WTC11 (cell line): Measurements from ENCODE around the gene RNASE7. TPM values are rescaled to one million over a fixed set of nuclear protein-coding genes. Genes with fewer than 3 reads are reported as not detected.

ENCODE experiments used
- ATAC-seq: fragments of 200-7000 bp; cut with Tn5 transposase; 2 replicates; pipeline ENCODE4 v1.10.0; 2021; ENCODE audit warnings: mild to moderate bottlenecking, moderate library complexity
- CTCF ChIA-PET: fragments of 300-600 bp; sonication (Branson Sonifier 250); formaldehyde crosslinking; loops from one replicate; lab custom pipeline; 2021; ENCODE audit warnings: antibody characterized with exemption; lab: Charles Lee
- POLR2A ChIA-PET: fragments of 350-600 bp; sonication (Branson Sonifier 250); formaldehyde crosslinking; loops from one replicate; lab custom pipeline; 2021; ENCODE audit warnings: antibody characterized with exemption; lab: Charles Lee
- DNase-seq: peaks from one replicate; pipeline ENCODE4 v3.0.0; 2021; ENCODE audit warnings: low spot score
- H3K27ac Mint-ChIP-seq: 2 replicates; pipeline ENCODE4 v1.8.0; 2021; ENCODE audit warnings: mixed read lengths
- H3K27me3 Mint-ChIP-seq: 2 replicates; pipeline ENCODE4 v1.8.0; 2021; ENCODE audit warnings: low read depth, mild to moderate bottlenecking, moderate library complexity, mixed read lengths
- H3K36me3 Mint-ChIP-seq: 2 replicates; pipeline ENCODE4 v1.8.0; 2021; ENCODE audit warnings: mixed read lengths
- H3K4me1 Mint-ChIP-seq: 2 replicates; pipeline ENCODE4 v1.8.0; 2022; ENCODE audit warnings: mixed read lengths
- H3K4me3 Mint-ChIP-seq: 2 replicates; pipeline ENCODE4 v1.8.0; 2021; ENCODE audit warnings: mild to moderate bottlenecking, moderate library complexity, mixed read lengths
- H3K9me3 Mint-ChIP-seq: 2 replicates; pipeline ENCODE4 v1.8.0; 2021; ENCODE audit warnings: mixed read lengths
- CBFB ChIP-seq: sonication (generic); formaldehyde crosslinking; IDR thresholded peaks from 2 replicates; pipeline ENCODE4 v1.8.1; 2022; ENCODE audit warnings: mild to moderate bottlenecking, low read depth, missing genetic modification reagents
- ELF4 ChIP-seq: sonication (generic); formaldehyde crosslinking; IDR thresholded peaks from 2 replicates; pipeline ENCODE4 v1.8.1; 2022; ENCODE audit warnings: low read depth, mild to moderate bottlenecking, moderate library complexity, missing genetic modification reagents
- EMX1 ChIP-seq: fragments of 250-450 bp; sonication (Bioruptor Pico); IDR thresholded peaks from 2 replicates; pipeline ENCODE4 v1.8.0; 2021; ENCODE audit warnings: mild to moderate bottlenecking
- ESRRA ChIP-seq: sonication (generic); formaldehyde crosslinking; IDR thresholded peaks from 2 replicates; pipeline ENCODE4 v1.8.1; 2022; ENCODE audit warnings: mild to moderate bottlenecking, missing genetic modification reagents, borderline replicate concordance
- FOXK1 ChIP-seq: sonication (generic); formaldehyde crosslinking; IDR thresholded peaks from 2 replicates; pipeline ENCODE4 v1.8.0; 2022; ENCODE audit warnings: mild to moderate bottlenecking, moderate library complexity, missing genetic modification reagents
- FOXP1 ChIP-seq: sonication (generic); formaldehyde crosslinking; IDR thresholded peaks from 2 replicates; pipeline ENCODE4 v1.8.0; 2022; ENCODE audit warnings: missing genetic modification reagents, mild to moderate bottlenecking, moderate library complexity, borderline replicate concordance
- HMGA2 ChIP-seq: fragments of 250-450 bp; sonication (Bioruptor Pico); IDR thresholded peaks from 2 replicates; pipeline ENCODE4 v1.4.0; 2021; ENCODE audit warnings: mild to moderate bottlenecking, moderate library complexity
- JAZF1 ChIP-seq: fragments of 250-450 bp; sonication (Bioruptor Pico); IDR thresholded peaks from 2 replicates; pipeline ENCODE4 v1.9.0; 2021; ENCODE audit warnings: moderate library complexity, mild to moderate bottlenecking, inconsistent platforms
- MYBL2 ChIP-seq: sonication (generic); formaldehyde crosslinking; IDR thresholded peaks from 2 replicates; pipeline ENCODE4 v1.8.1; 2023; ENCODE audit warnings: mild to moderate bottlenecking, moderate library complexity, missing genetic modification reagents
- NFATC4 ChIP-seq: fragments of 250-450 bp; sonication (Bioruptor Pico); IDR thresholded peaks from 2 replicates; pipeline ENCODE4 v1.9.0; 2021; ENCODE audit warnings: mild to moderate bottlenecking
- NFE2L1 ChIP-seq: sonication (generic); formaldehyde crosslinking; IDR thresholded peaks from 2 replicates; pipeline ENCODE4 v1.8.1; 2023; ENCODE audit warnings: missing genetic modification reagents
- NFYB ChIP-seq: sonication (generic); formaldehyde crosslinking; conservative IDR thresholded peaks from 2 replicates; pipeline ENCODE4 v1.8.0; 2022; ENCODE audit warnings: low read depth, missing genetic modification reagents
- NR3C1 ChIP-seq: sonication (generic); formaldehyde crosslinking; conservative IDR thresholded peaks from 2 replicates; pipeline ENCODE4 v1.8.1; 2023; ENCODE audit warnings: low read depth, mild to moderate bottlenecking, missing genetic modification reagents
- OVOL2 ChIP-seq: fragments of 250-450 bp; sonication (Bioruptor Pico); IDR thresholded peaks from 2 replicates; pipeline ENCODE4 v1.9.0; 2021; ENCODE audit warnings: mild to moderate bottlenecking, borderline replicate concordance
- RELA ChIP-seq: sonication (generic); formaldehyde crosslinking; IDR thresholded peaks from 2 replicates; pipeline ENCODE4 v1.8.1; 2022; ENCODE audit warnings: missing genetic modification reagents, mild to moderate bottlenecking, borderline replicate concordance
- RORB ChIP-seq: fragments of 250-450 bp; sonication (Bioruptor Pico); IDR thresholded peaks from 2 replicates; pipeline ENCODE4 v1.9.0; 2021; ENCODE audit warnings: mild to moderate bottlenecking
- SMAD3 ChIP-seq: sonication (generic); formaldehyde crosslinking; IDR thresholded peaks from 2 replicates; pipeline ENCODE4 v1.8.0; 2022; ENCODE audit warnings: missing genetic modification reagents, mild to moderate bottlenecking, borderline replicate concordance
- SOX15 ChIP-seq: fragments of 250-450 bp; sonication (Bioruptor Pico); IDR thresholded peaks from 2 replicates; pipeline ENCODE4 v1.9.0; 2021; ENCODE audit warnings: mild to moderate bottlenecking
- TEAD1 ChIP-seq: sonication (generic); formaldehyde crosslinking; IDR thresholded peaks from 2 replicates; pipeline ENCODE4 v1.8.0; 2022; ENCODE audit warnings: mild to moderate bottlenecking, missing genetic modification reagents
- TEAD4 ChIP-seq: sonication (generic); formaldehyde crosslinking; IDR thresholded peaks from 2 replicates; pipeline ENCODE4 v1.8.0; 2022; ENCODE audit warnings: mild to moderate bottlenecking, missing genetic modification reagents
- ZNF121 ChIP-seq: sonication (generic); formaldehyde crosslinking; IDR thresholded peaks from 2 replicates; pipeline ENCODE4 v1.8.0; 2023; ENCODE audit warnings: missing genetic modification reagents
- ZNF263 ChIP-seq: sonication (generic); formaldehyde crosslinking; IDR thresholded peaks from 2 replicates; pipeline ENCODE4 v1.8.1; 2022; ENCODE audit warnings: low read depth, mild to moderate bottlenecking, moderate library complexity, missing genetic modification reagents
- ZNF317 ChIP-seq: sonication (generic); formaldehyde crosslinking; IDR thresholded peaks from 2 replicates; pipeline ENCODE4 v1.8.1; 2023; ENCODE audit warnings: low read depth, mild to moderate bottlenecking, moderate library complexity, missing genetic modification reagents, borderline replicate concordance
- ZNF416 ChIP-seq: fragments of 250-450 bp; sonication (Bioruptor Pico); IDR thresholded peaks from 2 replicates; pipeline ENCODE4 v1.9.0; 2021; ENCODE audit warnings: mild to moderate bottlenecking, inconsistent platforms
- total RNA-seq: library from RNA; stranded (reverse); gene quantifications from 3 replicates; pipeline ENCODE4 v1.2.3, GENCODE V29; 2021
- TF ChIP-seq, protein P1 (sequence below): fragments of 250-450 bp; sonication (Bioruptor Pico); IDR thresholded peaks from 2 replicates; pipeline ENCODE4 v2.1.2; 2022; ENCODE audit warnings: mild to moderate bottlenecking, moderate library complexity
- TF ChIP-seq, protein P2 (sequence below): sonication (generic); formaldehyde crosslinking; IDR thresholded peaks from 2 replicates; pipeline ENCODE4 v1.8.1; 2022; ENCODE audit warnings: mild to moderate bottlenecking, moderate library complexity, missing genetic modification reagents
- TF ChIP-seq, protein P3 (sequence below): sonication (generic); formaldehyde crosslinking; IDR thresholded peaks from 2 replicates; pipeline ENCODE4 v1.8.0; 2022; ENCODE audit warnings: mild to moderate bottlenecking, missing genetic modification reagents
- TF ChIP-seq, protein P4 (sequence below): sonication (generic); formaldehyde crosslinking; IDR thresholded peaks from 2 replicates; pipeline ENCODE4 v1.8.1; 2023; ENCODE audit warnings: mild to moderate bottlenecking, missing genetic modification reagents
- TF ChIP-seq, protein P5 (sequence below): fragments of 250-450 bp; sonication (Bioruptor Pico); conservative IDR thresholded peaks from 2 replicates; pipeline ENCODE4 v1.9.0; 2021; ENCODE audit warnings: mild to moderate bottlenecking
- TF ChIP-seq, protein P6 (sequence below): sonication (generic); formaldehyde crosslinking; IDR thresholded peaks from 2 replicates; pipeline ENCODE4 v1.8.0; 2022; ENCODE audit warnings: mild to moderate bottlenecking, missing genetic modification reagents
- TF ChIP-seq, protein P7 (sequence below): sonication (generic); formaldehyde crosslinking; conservative IDR thresholded peaks from 2 replicates; pipeline ENCODE4 v1.8.1; 2022; ENCODE audit warnings: mild to moderate bottlenecking, missing genetic modification reagents

The RNASE7 gene
- total RNA-seq, 1 experiment from 2014 or later, result not detected

DNA sequence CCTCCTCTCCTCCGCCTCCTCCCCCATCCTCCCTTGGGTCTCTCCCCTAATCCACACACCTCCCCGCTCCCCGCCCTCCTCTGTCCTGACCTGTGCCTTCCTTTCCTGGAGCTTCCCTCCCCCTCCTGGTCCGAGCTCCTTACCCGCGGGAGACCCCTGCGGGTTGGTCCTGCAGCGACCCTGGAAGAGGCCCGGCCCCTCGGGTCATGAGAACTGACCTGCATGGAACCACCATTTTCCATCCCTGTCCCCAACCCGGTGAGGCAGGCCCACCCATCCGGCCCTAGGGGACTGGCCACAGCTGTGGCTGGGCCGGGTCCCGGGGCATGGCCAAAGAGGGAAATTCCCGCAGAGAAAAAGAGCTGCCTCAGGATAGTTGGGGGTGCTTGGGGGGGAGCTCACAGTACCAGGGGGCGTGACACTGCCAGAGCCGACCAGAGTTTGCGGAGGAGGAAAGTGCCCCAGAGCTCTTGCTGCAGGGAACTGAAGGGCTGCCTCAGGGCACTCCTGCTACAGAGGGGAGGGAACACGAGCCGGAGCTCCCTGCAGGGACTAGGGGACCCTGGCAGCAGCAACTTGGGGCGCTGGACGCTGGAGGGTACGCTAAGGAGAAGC is 28.6 kb downstream of the RNASE7 start:
- peaks cover 4% of the 10 kb centered on the region; the same call in 1 of the 2 replicates for H3K27me3 Mint-ChIP-seq
- peaks cover 33% of the 10 kb centered on the region for H3K4me1 Mint-ChIP-seq
- peak overlapping the region; percentile 80 for H3K27ac Mint-ChIP-seq
- no peaks in the 10 kb centered on the region for H3K9me3 Mint-ChIP-seq
- H3K4me3 Mint-ChIP-seq, result peak overlapping the region; percentile 89
- ATAC-seq, result peak; percentile 34
- peaks cover 21% of the 10 kb centered on the region for H3K36me3 Mint-ChIP-seq
- peak; percentile 73 for DNase-seq
- CTCF ChIA-PET, result interaction anchor here (0.5 to 4.6 kb wide), 25 partner anchors 9 to 649 kb away, joined by 3 to 165 read pairs (median 12); partner anchors contain the start of genes SLC39A2, TMEM253 and ZNF219
- POLR2A ChIA-PET, result interaction anchor here (0.5 to 3.0 kb wide), 17 partner anchors 11 to 728 kb away, joined by 3 to 74 read pairs (median 7); partner anchors contain the start of genes PARP2 and TMEM253
- TF ChIP-seq, protein P1, sequence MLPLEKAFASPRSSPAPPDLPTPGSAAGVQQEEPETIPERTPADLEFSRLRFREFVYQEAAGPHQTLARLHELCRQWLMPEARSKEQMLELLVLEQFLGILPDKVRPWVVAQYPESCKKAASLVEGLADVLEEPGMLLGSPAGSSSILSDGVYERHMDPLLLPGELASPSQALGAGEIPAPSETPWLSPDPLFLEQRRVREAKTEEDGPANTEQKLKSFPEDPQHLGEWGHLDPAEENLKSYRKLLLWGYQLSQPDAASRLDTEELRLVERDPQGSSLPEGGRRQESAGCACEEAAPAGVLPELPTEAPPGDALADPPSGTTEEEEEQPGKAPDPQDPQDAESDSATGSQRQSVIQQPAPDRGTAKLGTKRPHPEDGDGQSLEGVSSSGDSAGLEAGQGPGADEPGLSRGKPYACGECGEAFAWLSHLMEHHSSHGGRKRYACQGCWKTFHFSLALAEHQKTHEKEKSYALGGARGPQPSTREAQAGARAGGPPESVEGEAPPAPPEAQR, result no peak
- TF ChIP-seq JAZF1 (CRISPR knock-in tag) (no peak), FOXK1 (peak; percentile 69; the same call in 1 of the 2 replicates), EMX1 (no peak), ELF4 (CRISPR knock-in tag) (no peak), OVOL2 (CRISPR knock-in tag) (no peak), CBFB (CRISPR knock-in tag) (no peak), NFE2L1 (CRISPR knock-in tag) (no peak), NFATC4 (CRISPR knock-in tag) (no peak), HMGA2 (CRISPR knock-in tag) (no peak), RELA (CRISPR knock-in tag) (no peak), SMAD3 (no peak), TEAD4 (CRISPR knock-in tag) (no peak), NR3C1 (no peak), NFYB (CRISPR knock-in tag) (no peak), ZNF317 (CRISPR knock-in tag) (no peak), RORB (CRISPR knock-in tag) (no peak), MYBL2 (CRISPR knock-in tag) (peak; percentile 43; the same call in 1 of the 2 replicates), TEAD1 (CRISPR knock-in tag) (no peak), ESRRA (CRISPR knock-in tag) (no peak), SOX15 (no peak), ZNF416 (CRISPR knock-in tag) (no peak), ZNF121 (no peak), ZNF263 (CRISPR knock-in tag) (no peak), FOXP1 (CRISPR knock-in tag) (no peak; the same call in 1 of the 2 replicates)
- TF ChIP-seq, protein P2, sequence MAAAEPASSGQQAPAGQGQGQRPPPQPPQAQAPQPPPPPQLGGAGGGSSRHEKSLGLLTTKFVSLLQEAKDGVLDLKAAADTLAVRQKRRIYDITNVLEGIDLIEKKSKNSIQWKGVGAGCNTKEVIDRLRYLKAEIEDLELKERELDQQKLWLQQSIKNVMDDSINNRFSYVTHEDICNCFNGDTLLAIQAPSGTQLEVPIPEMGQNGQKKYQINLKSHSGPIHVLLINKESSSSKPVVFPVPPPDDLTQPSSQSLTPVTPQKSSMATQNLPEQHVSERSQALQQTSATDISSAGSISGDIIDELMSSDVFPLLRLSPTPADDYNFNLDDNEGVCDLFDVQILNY, result no peak
- TF ChIP-seq, protein P3, sequence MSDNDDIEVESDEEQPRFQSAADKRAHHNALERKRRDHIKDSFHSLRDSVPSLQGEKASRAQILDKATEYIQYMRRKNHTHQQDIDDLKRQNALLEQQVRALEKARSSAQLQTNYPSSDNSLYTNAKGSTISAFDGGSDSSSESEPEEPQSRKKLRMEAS (CRISPR knock-in tag), result peak; percentile 42
- TF ChIP-seq, protein P4, sequence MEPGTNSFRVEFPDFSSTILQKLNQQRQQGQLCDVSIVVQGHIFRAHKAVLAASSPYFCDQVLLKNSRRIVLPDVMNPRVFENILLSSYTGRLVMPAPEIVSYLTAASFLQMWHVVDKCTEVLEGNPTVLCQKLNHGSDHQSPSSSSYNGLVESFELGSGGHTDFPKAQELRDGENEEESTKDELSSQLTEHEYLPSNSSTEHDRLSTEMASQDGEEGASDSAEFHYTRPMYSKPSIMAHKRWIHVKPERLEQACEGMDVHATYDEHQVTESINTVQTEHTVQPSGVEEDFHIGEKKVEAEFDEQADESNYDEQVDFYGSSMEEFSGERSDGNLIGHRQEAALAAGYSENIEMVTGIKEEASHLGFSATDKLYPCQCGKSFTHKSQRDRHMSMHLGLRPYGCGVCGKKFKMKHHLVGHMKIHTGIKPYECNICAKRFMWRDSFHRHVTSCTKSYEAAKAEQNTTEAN (CRISPR knock-in tag), result no peak
- TF ChIP-seq, protein P5, sequence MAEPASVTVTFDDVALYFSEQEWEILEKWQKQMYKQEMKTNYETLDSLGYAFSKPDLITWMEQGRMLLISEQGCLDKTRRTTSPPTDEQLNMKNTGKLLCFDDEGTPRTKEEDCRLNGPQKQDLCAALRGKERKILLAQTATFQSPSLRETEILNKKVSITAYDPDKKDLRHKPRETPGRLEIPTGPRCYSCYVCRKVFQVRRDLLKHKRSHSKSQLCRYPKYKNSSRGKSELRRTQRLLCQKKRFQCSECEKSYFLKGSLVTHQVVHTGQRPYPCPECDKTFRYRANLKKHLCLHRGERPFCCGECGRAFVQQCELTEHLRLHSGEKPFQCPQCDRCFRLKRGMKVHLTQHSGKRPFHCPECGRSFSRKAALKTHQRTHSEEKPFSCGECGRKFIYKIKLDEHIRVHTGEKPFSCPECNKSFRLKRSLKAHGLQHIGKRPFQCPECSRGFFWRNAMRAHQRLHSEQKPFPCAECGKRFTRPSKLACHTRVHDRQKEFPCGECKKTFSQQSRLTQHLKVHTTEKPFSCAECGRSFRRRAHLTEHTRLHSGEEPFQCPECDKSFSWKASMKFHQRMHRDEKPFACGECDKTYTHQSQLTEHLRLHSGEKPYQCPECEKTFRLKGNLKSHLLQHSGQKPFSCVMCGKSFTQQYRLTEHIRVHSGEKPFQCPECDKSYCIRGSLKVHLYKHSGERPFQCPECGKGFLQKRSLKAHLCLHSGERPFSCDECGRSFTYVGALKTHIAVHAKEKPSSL (CRISPR knock-in tag), result no peak
- TF ChIP-seq, protein P6, sequence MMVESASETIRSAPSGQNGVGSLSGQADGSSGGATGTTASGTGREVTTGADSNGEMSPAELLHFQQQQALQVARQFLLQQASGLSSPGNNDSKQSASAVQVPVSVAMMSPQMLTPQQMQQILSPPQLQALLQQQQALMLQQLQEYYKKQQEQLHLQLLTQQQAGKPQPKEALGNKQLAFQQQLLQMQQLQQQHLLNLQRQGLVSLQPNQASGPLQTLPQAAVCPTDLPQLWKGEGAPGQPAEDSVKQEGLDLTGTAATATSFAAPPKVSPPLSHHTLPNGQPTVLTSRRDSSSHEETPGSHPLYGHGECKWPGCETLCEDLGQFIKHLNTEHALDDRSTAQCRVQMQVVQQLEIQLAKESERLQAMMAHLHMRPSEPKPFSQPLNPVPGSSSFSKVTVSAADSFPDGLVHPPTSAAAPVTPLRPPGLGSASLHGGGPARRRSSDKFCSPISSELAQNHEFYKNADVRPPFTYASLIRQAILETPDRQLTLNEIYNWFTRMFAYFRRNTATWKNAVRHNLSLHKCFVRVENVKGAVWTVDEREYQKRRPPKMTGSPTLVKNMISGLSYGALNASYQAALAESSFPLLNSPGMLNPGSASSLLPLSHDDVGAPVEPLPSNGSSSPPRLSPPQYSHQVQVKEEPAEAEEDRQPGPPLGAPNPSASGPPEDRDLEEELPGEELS, result peak; percentile 5; the same call in 1 of the 2 replicates
- TF ChIP-seq, protein P7, sequence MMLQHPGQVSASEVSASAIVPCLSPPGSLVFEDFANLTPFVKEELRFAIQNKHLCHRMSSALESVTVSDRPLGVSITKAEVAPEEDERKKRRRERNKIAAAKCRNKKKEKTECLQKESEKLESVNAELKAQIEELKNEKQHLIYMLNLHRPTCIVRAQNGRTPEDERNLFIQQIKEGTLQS, result no peak
